ENCODE measurements around the gene OPN5.
"Not testable (repeated sequence)": the region's sequence is repeated elsewhere in the genome, so short reads cannot be mapped to it uniquely, and the experiment has no call there.

Gene OPN5

GRCh38 chr6:47781732-47782131, at the start of gene OPN5:
Gene OPN5 (plus strand): TSS chr6:47782032. CDS start chr6:47782067, 35 bp downstream.
- DNase-seq, result no peak

- no peak for DNase-seq
Measured at GRCh38 chr6:47733879-47734558, 47.8 kb upstream of the OPN5 start.

- DNase-seq, result no peak
Measured at GRCh38 chr6:47734831-47735481, 46.9 kb upstream of the OPN5 start.

GRCh38 chr6:47736083-47736700, 45.6 kb upstream of the OPN5 start:
- no peak for DNase-seq

- no peak for DNase-seq
Measured at GRCh38 chr6:47737406-47737805, 44.4 kb upstream of the OPN5 start.

- no peak for DNase-seq
Measured at GRCh38 chr6:47740714-47741113, 41.1 kb upstream of the OPN5 start.

- DNase-seq, result no peak
Measured at GRCh38 chr6:47741807-47742206, 40.0 kb upstream of the OPN5 start.

- no peak for DNase-seq
Measured at GRCh38 chr6:47743744-47744143, 38.1 kb upstream of the OPN5 start.

- DNase-seq, result not testable (repeated sequence)
Measured at GRCh38 chr6:47745269-47745668, 36.6 kb upstream of the OPN5 start.

- DNase-seq, result no peak
Measured at GRCh38 chr6:47749757-47750156, 32.1 kb upstream of the OPN5 start.

GRCh38 chr6:47752801-47753200, 29.0 kb upstream of the OPN5 start:
- no peak for DNase-seq

- no peak for DNase-seq
Measured at GRCh38 chr6:47759364-47759763, 22.5 kb upstream of the OPN5 start.

- no peak for DNase-seq
Measured at GRCh38 chr6:47762502-47762901, 19.3 kb upstream of the OPN5 start.

GRCh38 chr6:47766445-47766844, 15.4 kb upstream of the OPN5 start:
- DNase-seq, result no peak

GRCh38 chr6:47767102-47767501, 14.7 kb upstream of the OPN5 start:
- no peak for DNase-seq

GRCh38 chr6:47769982-47770381, 11.8 kb upstream of the OPN5 start:
- no peak for DNase-seq

- DNase-seq, result no peak
Measured at GRCh38 chr6:47772359-47772758, 9.5 kb upstream of the OPN5 start.

GRCh38 chr6:47773005-47773404, 8.8 kb upstream of the OPN5 start:
- no peak for DNase-seq

GRCh38 chr6:47780510-47781356, 1.1 kb upstream of the OPN5 start:
- no peak for DNase-seq

- no peak for DNase-seq
Measured at GRCh38 chr6:47785182-47785581, 3.4 kb downstream of the OPN5 start.

- DNase-seq, result peak; percentile 31
Measured at GRCh38 chr6:47787620-47788497, 6.0 kb downstream of the OPN5 start.

GRCh38 chr6:47788498-47788884, 6.7 kb downstream of the OPN5 start:
- DNase-seq, result no peak

Data from NCI-H2107 (cell line).